ENCODE data around the gene DSC2. TPM values are rescaled to one million over a fixed set of nuclear protein-coding genes. Genes with fewer than 3 reads are reported as not detected.

Gene DSC2
- total RNA-seq, 1 experiment from 2014 or later, result 2.7 TPM

GRCh38 chr18:31143025-31143424 lies 40.8 kb upstream of the DSC2 start:
- H3K4me1 ChIP-seq (ENCODE audit: control insufficient read depth, insufficient read depth, low read length), result no peaks in the 10 kb centered on the region
- CTCF ChIA-PET, result no interaction called here
- BruUV-seq (replicated peaks), result no TSS peak
- H3K27ac ChIP-seq (ENCODE audit: low read length), result no peak overlapping the region
- H3K27me3 ChIP-seq (ENCODE audit: control insufficient read depth, insufficient read depth, low read length), result no peaks in the 10 kb centered on the region
- POLR2A ChIA-PET, result no interaction called here
- H3K4me3 ChIP-seq (ENCODE audit: low read depth in 2 of 2, low read length in 2 of 2), result no peak overlapping the region
- in situ Hi-C loops (cut with HindIII; ENCODE audit: low pct_unique_long_range_greater_than_20kb, low sequenced_read_pairs), result no loop called here
- TF ChIP-seq, protein P1, sequence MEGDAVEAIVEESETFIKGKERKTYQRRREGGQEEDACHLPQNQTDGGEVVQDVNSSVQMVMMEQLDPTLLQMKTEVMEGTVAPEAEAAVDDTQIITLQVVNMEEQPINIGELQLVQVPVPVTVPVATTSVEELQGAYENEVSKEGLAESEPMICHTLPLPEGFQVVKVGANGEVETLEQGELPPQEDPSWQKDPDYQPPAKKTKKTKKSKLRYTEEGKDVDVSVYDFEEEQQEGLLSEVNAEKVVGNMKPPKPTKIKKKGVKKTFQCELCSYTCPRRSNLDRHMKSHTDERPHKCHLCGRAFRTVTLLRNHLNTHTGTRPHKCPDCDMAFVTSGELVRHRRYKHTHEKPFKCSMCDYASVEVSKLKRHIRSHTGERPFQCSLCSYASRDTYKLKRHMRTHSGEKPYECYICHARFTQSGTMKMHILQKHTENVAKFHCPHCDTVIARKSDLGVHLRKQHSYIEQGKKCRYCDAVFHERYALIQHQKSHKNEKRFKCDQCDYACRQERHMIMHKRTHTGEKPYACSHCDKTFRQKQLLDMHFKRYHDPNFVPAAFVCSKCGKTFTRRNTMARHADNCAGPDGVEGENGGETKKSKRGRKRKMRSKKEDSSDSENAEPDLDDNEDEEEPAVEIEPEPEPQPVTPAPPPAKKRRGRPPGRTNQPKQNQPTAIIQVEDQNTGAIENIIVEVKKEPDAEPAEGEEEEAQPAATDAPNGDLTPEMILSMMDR (IDR thresholded peaks at IDR 0.05), result no peak
- TF ChIP-seq POLR2AphosphoS5 (IDR thresholded peaks at IDR 0.05; ENCODE audit: low read depth, low read length), result no peak
- TF ChIP-seq TCF7L2 (IDR thresholded peaks at IDR 0.05; ENCODE audit: low read depth, low read length), result no peak
- TF ChIP-seq, protein P2, sequence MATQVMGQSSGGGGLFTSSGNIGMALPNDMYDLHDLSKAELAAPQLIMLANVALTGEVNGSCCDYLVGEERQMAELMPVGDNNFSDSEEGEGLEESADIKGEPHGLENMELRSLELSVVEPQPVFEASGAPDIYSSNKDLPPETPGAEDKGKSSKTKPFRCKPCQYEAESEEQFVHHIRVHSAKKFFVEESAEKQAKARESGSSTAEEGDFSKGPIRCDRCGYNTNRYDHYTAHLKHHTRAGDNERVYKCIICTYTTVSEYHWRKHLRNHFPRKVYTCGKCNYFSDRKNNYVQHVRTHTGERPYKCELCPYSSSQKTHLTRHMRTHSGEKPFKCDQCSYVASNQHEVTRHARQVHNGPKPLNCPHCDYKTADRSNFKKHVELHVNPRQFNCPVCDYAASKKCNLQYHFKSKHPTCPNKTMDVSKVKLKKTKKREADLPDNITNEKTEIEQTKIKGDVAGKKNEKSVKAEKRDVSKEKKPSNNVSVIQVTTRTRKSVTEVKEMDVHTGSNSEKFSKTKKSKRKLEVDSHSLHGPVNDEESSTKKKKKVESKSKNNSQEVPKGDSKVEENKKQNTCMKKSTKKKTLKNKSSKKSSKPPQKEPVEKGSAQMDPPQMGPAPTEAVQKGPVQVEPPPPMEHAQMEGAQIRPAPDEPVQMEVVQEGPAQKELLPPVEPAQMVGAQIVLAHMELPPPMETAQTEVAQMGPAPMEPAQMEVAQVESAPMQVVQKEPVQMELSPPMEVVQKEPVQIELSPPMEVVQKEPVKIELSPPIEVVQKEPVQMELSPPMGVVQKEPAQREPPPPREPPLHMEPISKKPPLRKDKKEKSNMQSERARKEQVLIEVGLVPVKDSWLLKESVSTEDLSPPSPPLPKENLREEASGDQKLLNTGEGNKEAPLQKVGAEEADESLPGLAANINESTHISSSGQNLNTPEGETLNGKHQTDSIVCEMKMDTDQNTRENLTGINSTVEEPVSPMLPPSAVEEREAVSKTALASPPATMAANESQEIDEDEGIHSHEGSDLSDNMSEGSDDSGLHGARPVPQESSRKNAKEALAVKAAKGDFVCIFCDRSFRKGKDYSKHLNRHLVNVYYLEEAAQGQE (IDR thresholded peaks at IDR 0.05; ENCODE audit: insufficient read depth in 1 of 2, low read depth in 2 of 2, low read length in 1 of 2), result no peak
- no peak for TF ChIP-seq SIN3A (IDR thresholded peaks at IDR 0.05; ENCODE audit: borderline replicate concordance, insufficient read depth, low read depth, low read length)
- intact Hi-C loops (cut with micrococcal nuclease; ENCODE audit: unreplicated experiment), result no loop called here
- H3K9me3 ChIP-seq (ENCODE audit: control insufficient read depth, insufficient read depth, low read depth, low read length), result no peaks in the 10 kb centered on the region
- ATAC-seq, result no peak
- DNase-seq (ENCODE audit: low read depth, low spot score), result no peak
- H3K36me3 ChIP-seq (ENCODE audit: control insufficient read depth, insufficient read depth, low read length), result no peaks in the 10 kb centered on the region

DNA sequence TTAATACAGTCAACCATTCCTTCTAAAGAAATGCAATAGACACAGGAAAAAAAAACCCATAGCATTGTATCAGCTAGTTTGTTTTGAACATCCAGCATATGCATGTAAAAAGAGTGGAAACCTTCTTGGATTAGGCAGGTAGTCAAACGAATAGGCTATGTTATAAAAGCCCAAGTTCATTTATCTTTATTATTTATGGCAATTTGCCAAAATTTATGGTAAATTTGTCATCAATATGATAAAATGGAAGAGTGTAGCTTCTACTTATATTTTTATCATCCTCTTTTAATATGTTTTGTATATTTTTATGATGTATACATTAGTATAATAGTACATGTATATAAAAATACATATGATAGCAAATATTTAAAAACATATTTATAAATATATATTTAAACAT lies 36.5 kb upstream of the DSC2 start:
- H3K27ac ChIP-seq (ENCODE audit: low read length), result no peak overlapping the region
- CTCF ChIA-PET, result no interaction called here
- DNase-seq (ENCODE audit: low read depth, low spot score) (no peak), ATAC-seq (no peak)
- H3K4me3 ChIP-seq (ENCODE audit: low read depth in 2 of 2, low read length in 2 of 2), result no peak overlapping the region
- in situ Hi-C loops (cut with HindIII; ENCODE audit: low pct_unique_long_range_greater_than_20kb, low sequenced_read_pairs) (no loop called here), intact Hi-C loops (cut with micrococcal nuclease; ENCODE audit: unreplicated experiment) (no loop called here)
- H3K27me3 ChIP-seq (ENCODE audit: control insufficient read depth, insufficient read depth, low read length), result no peaks in the 10 kb centered on the region
- H3K36me3 ChIP-seq (ENCODE audit: control insufficient read depth, insufficient read depth, low read length), result no peaks in the 10 kb centered on the region
- no TSS peak for BruUV-seq (replicated peaks)
- no peaks in the 10 kb centered on the region for H3K4me1 ChIP-seq (ENCODE audit: control insufficient read depth, insufficient read depth, low read length)
- POLR2A ChIA-PET, result no interaction called here
- TF ChIP-seq, protein P2 (IDR thresholded peaks at IDR 0.05; ENCODE audit: insufficient read depth in 1 of 2, low read depth in 2 of 2, low read length in 1 of 2), result no peak
- no peaks in the 10 kb centered on the region for H3K9me3 ChIP-seq (ENCODE audit: control insufficient read depth, insufficient read depth, low read depth, low read length)
